K562 (cell line): Measurements from ENCODE around the gene GSG1L2. TPM values are rescaled to one million over a fixed set of nuclear protein-coding genes. Genes with fewer than 3 reads are reported as not detected.

Experiments
- ATAC-seq: fragments of 200-7000 bp; cut with Tn5 transposase; 3 replicates; pipeline ENCODE4 v1.9.1; 2020; ENCODE audit warnings: moderate library complexity
- BruUV-seq: library from RNA; stranded (reverse); fragments of 400-500 nt; replicated peaks from 2 replicates; lab custom pipeline; 2021; lab: Mats Ljungman, UMichigan
- CTCF ChIA-PET: fragments of 300-600 bp; formaldehyde crosslinking; extraction: SDS; loops from one replicate; lab custom pipeline; 2021; ENCODE audit warnings: low intra/inter-chr PET ratio; lab: Yijun Ruan, JAX
- POLR2A ChIA-PET: fragments of 300-600, 350-650 bp; sonication (Branson Sonifier 250); formaldehyde crosslinking; extraction: SDS; loops from one replicate; lab custom pipeline; 2021; ENCODE audit warnings: antibody characterized with exemption, inconsistent platforms; lab: Yijun Ruan, JAX
- DNase-seq, 4 experiments: peaks; one replicate each; pipeline versions ENCODE4 v3.0.0 to v3.0.0-alpha.2; 2011 to 2018; ENCODE audit warnings: low spot score in 3 of 4, mixed read lengths in 3 of 4; ENCODE audit errors: extremely low read depth in 1 of 4
- FAIRE-seq: peaks from 2 replicates; lab custom pipeline; 2011; peaks lifted over from hg19 to GRCh38; lab: Jason Lieb, UNC
- H2AFZ ChIP-seq: 2 replicates; pipeline ENCODE4 v1.6.0; 2011; ENCODE audit warnings: low read depth, low read length, control low read depth, inconsistent platforms
- H3K27ac ChIP-seq: fragments of 200-600 bp; 3 replicates; pipeline ENCODE4 v1.8.0; 2011; ENCODE audit warnings: low read depth, mild to moderate bottlenecking, control low read depth, inconsistent platforms, low read length, moderate library complexity, mixed read lengths; ENCODE audit errors: extremely low read depth
- H3K27me3 ChIP-seq, 2 experiments: fragments of 300-600 bp in 1 of 2; 2 replicates in 1 of 2; 3 replicates in 1 of 2; pipeline versions ENCODE4 v1.6.0 to v1.8.0; 2011; ENCODE audit warnings: inconsistent platforms in 2 of 2, low read length in 2 of 2, mild to moderate bottlenecking in 1 of 2, mixed read lengths in 1 of 2, moderate library complexity in 1 of 2; ENCODE audit not compliant: control insufficient read depth in 2 of 2, insufficient read depth in 2 of 2
- H3K36me3 ChIP-seq: fragments of 300-600 bp; 3 replicates; pipeline ENCODE4 v1.8.0; 2011; ENCODE audit warnings: mild to moderate bottlenecking, low read length, inconsistent platforms; ENCODE audit not compliant: control insufficient read depth, insufficient read depth
- H3K4me1 ChIP-seq, 2 experiments: fragments of 200-600 bp in 1 of 2; replicated peaks in 1 of 2; 2 replicates in 1 of 2; 3 replicates in 1 of 2; pipeline versions ENCODE4 v1.5.1 to v1.8.0; 2011; ENCODE audit warnings: inconsistent platforms in 2 of 2, low read length in 2 of 2, mild to moderate bottlenecking in 1 of 2, mixed read lengths in 1 of 2, moderate library complexity in 1 of 2; ENCODE audit not compliant: control insufficient read depth in 2 of 2, insufficient read depth in 2 of 2
- H3K4me2 ChIP-seq: 2 replicates; pipeline ENCODE4 v1.6.1; 2011; ENCODE audit warnings: low read length, control low read depth, inconsistent platforms, mixed read lengths; ENCODE audit not compliant: insufficient read depth
- H3K4me3 ChIP-seq: fragments of 200-600 bp; sonication (generic), shearing (Covaris generic); 2 replicates; pipeline ENCODE4 v1.5.1; 2016; ENCODE audit warnings: control low read depth, inconsistent platforms
- H3K79me2 ChIP-seq: fragments of 200-600 bp; 3 replicates; pipeline ENCODE4 v1.8.0; 2011; ENCODE audit warnings: low read length, inconsistent platforms; ENCODE audit not compliant: control insufficient read depth, insufficient read depth
- H3K9ac ChIP-seq, 2 experiments: 2 replicates each; pipeline versions ENCODE4 v1.6.0 to v1.6.1; 2011; ENCODE audit warnings: low read depth in 2 of 2, low read length in 2 of 2, control low read depth in 1 of 2, inconsistent platforms in 1 of 2, mild to moderate bottlenecking in 1 of 2, mixed read lengths in 1 of 2; ENCODE audit not compliant: insufficient read depth in 1 of 2
- H3K9me1 ChIP-seq: one replicate; pipeline ENCODE4 v1.6.0; 2011; ENCODE audit warnings: inconsistent platforms, mild to moderate bottlenecking, low read length, moderate library complexity; ENCODE audit not compliant: control insufficient read depth, insufficient read depth
- H3K9me3 ChIP-seq: replicated peaks from 2 replicates; pipeline ENCODE4 v1.5.1; 2011; ENCODE audit warnings: low read depth, low read length, inconsistent platforms; ENCODE audit not compliant: control insufficient read depth, insufficient read depth
- H4K20me1 ChIP-seq: replicated peaks from 2 replicates; pipeline ENCODE4 v1.6.1; 2011; ENCODE audit warnings: low read length, inconsistent platforms, mixed read lengths; ENCODE audit not compliant: control insufficient read depth, insufficient read depth
- CTCF ChIP-seq, 3 experiments: IDR thresholded peaks in 2 of 3; conservative IDR thresholded peaks in 1 of 3; 2 replicates each; pipeline ENCODE4 v1.5.1; 2011 to 2012; ENCODE audit warnings: low read length in 3 of 3, mild to moderate bottlenecking in 3 of 3, control low read depth in 2 of 3, improper control_type of control experiment in 1 of 3, inconsistent platforms in 1 of 3, low read depth in 1 of 3, mixed read lengths in 1 of 3, moderate library complexity in 1 of 3; ENCODE audit not compliant: insufficient read depth in 2 of 3
- PHF20 ChIP-seq: fragments of 450-650 bp; IDR thresholded peaks from 2 replicates; pipeline ENCODE4 v1.6.1; 2018; ENCODE audit not compliant: partially characterized antibody
- WGBS: fragments of 100-300 bp; shearing (Covaris generic); methylation state at CpG from one replicate; pipeline ENCODE4 v1.1.6; 2016; ENCODE audit warnings: low coverage, mixed read lengths; ENCODE audit not compliant: insufficient coverage; ENCODE audit errors: missing lambda C conversion rate; 5-methylcytosine and 5-hydroxymethylcytosine counted together
- in situ Hi-C: fragments of 300-500 bp; cut with MboI; formaldehyde crosslinking; loops from 4 replicates; pipeline ENCODE4 v1.15.0; 2018; ENCODE audit warnings: inconsistent platforms, mixed read lengths
- intact Hi-C: fragments of 100-400 bp; cut with micrococcal nuclease; formaldehyde crosslinking; loops from 2 replicates; pipeline ENCODE4 v1.14.2; 2022
- polyA plus RNA-seq, 8 experiments: library from polyadenylated mRNA; depleted of rRNA in 4 of 8; stranded (reverse) in 5 of 8; unstranded in 3 of 8; fragments of >200 nt; fragmentation: Nextera tagmentation in 2 of 8; fragmentation: Illumina TruSeq in 1 of 8; extraction: Ambion mirVana in 2 of 8; extraction: Trizol in 1 of 8; gene quantifications; 2 replicates each; pipeline versions ENCODE4 v1.2.1 to v1.2.3, GENCODE V29; 2011 to 2014; ENCODE audit warnings: inconsistent platforms in 1 of 8, missing spikeins in 1 of 8
- total RNA-seq, 7 experiments: library from RNA; depleted of rRNA in 6 of 7; stranded (reverse); fragments of >200 nt in 6 of 7; fragmentation: Illumina TruSeq in 2 of 7; extraction: Trizol in 2 of 7; gene quantifications; 2 replicates each; pipeline versions ENCODE4 v1.2.1 to v1.2.3, GENCODE V29; 2011 to 2021; ENCODE audit warnings: low replicate concordance in 1 of 7

The GSG1L2 gene
- total and polyA plus RNA-seq, 9 of the 15 experiments (the other 6 are each of a cell fraction or from before 2014, with no cell fraction given): not detected

DNA sequence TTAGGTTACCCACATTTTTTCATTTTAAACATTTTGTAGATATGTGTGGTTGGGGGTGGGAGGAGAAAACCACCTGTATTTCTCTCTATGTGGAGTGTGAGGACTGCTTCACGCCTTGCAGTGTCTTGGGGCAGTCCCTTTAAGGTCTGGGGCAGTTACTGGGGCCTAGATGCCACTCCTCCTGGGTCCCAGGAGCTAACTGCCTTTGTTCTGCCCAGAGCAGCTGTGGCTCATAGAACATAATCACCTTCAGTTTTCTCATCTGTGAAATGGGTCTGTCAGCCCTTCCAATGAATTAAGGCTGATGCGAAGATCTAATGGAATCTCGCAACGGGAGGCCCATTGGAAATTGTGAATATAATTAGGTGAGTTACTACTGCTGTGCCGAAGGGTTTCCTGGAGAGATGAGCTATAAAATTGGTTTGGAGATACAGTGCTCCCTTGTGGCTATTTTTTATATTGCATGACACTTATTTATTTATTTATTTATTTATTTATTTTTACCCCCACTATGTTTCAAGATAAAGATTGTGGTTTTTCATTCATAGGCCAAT lies 53.4 kb downstream of the GSG1L2 start:
- Histone ChIP-seq H3K9ac (no peak overlapping the region), H3K9me1 (no peaks in the 10 kb centered on the region), H3K4me2 (no peak overlapping the region), H3K79me2 (no peaks in the 10 kb centered on the region), H3K27ac (no peak overlapping the region), H3K27me3 (peaks cover 0 to 18% of the 10 kb centered on the region in 2 experiments; a peak in 2 of 5 replicates), H3K9me3 (no peaks in the 10 kb centered on the region), H3K4me3 (no peak overlapping the region), H3K36me3 (no peaks in the 10 kb centered on the region), H3K4me1 (no peaks in the 10 kb centered on the region), H4K20me1 (no peaks in the 10 kb centered on the region), H2AFZ (no peak overlapping the region)
- no peak for TF ChIP-seq PHF20
- peak in 1 of 3 experiments; percentile 53; a peak in 2 of 6 replicates for TF ChIP-seq CTCF (IDR thresholded peaks at IDR 0.05 in 2 of 3, conservative IDR thresholded peaks at IDR 0.05 in 1 of 3; ENCODE audit: insufficient read depth in 2 of 3, low read depth in 1 of 3, low read length in 3 of 3)
- no peak for FAIRE-seq
- peak; percentile 20 to 25 (median 21) for DNase-seq
- 2% methylated on average over 5 of the region's 5 CpGs for WGBS
- intact Hi-C loops (no loop called here), in situ Hi-C loops (no loop called here)
- ChIA-PET POLR2A (interaction anchor here (1.0 kb wide), 1 partner anchor 40 kb away, joined by 3 read pairs; no protein-coding TSS in a partner anchor), CTCF (interaction anchor here (0.9 to 1.2 kb wide), 2 partner anchors 37 to 39 kb away, joined by 3 to 4 read pairs; no protein-coding TSS in a partner anchor)
- BruUV-seq: no TSS peak
- ATAC-seq: no peak
